CD14-positive monocyte (primary cell): ENCODE measurements around the gene SYP. TPM values are rescaled to one million over a fixed set of nuclear protein-coding genes. Genes with fewer than 3 reads are reported as not detected.

Experiments used
- DNase-seq, 3 donors: peaks; one replicate each; pipeline ENCODE4 v3.0.0-alpha.2; 2011 to 2022
- H2AFZ ChIP-seq: 2 replicates; pipeline ENCODE4 v1.6.0; 2012; ENCODE audit warnings: mild to moderate bottlenecking, low read depth, low read length, inconsistent platforms; ENCODE audit not compliant: insufficient read depth, poor library complexity, severe bottlenecking
- H3K27ac ChIP-seq, 2 donors: 1 replicate in 1 of 2; 2 replicates in 1 of 2; pipeline ENCODE4 v1.5.1; 2012 to 2013; ENCODE audit warnings: low read length in 2 of 2, control low read depth in 1 of 2, inconsistent platforms in 1 of 2, low read depth in 1 of 2, mild to moderate bottlenecking in 1 of 2
- H3K27me3 ChIP-seq, 2 donors: one replicate each; pipeline versions ENCODE4 v1.6.0 to v1.6.1; 2011 to 2013; ENCODE audit warnings: low read length in 2 of 2; ENCODE audit not compliant: control insufficient read depth in 2 of 2, insufficient read depth in 2 of 2
- H3K36me3 ChIP-seq, 2 donors: replicated peaks in 1 of 2; 1 replicate in 1 of 2; 2 replicates in 1 of 2; pipeline versions ENCODE4 v1.5.1 to v1.6.1; 2012 to 2013; ENCODE audit warnings: low read length in 2 of 2, control low read depth in 1 of 2, inconsistent platforms in 1 of 2, mild to moderate bottlenecking in 1 of 2; ENCODE audit not compliant: insufficient read depth in 2 of 2, control insufficient read depth in 1 of 2
- H3K4me1 ChIP-seq, 2 donors: 1 replicate in 1 of 2; 2 replicates in 1 of 2; pipeline versions ENCODE4 v1.5.1 to v1.6.1; 2012 to 2013; ENCODE audit warnings: low read length in 2 of 2, control low read depth in 1 of 2, inconsistent platforms in 1 of 2, mild to moderate bottlenecking in 1 of 2, moderate library complexity in 1 of 2; ENCODE audit not compliant: insufficient read depth in 2 of 2, control insufficient read depth in 1 of 2
- H3K4me2 ChIP-seq: replicated peaks from 2 replicates; pipeline ENCODE3; 2012; ENCODE audit warnings: low read length, moderate library complexity, mild to moderate bottlenecking; ENCODE audit not compliant: poor library complexity, severe bottlenecking; ENCODE audit errors: extremely low read depth
- H3K4me3 ChIP-seq, 3 experiments: fragments of 200-600 bp in 1 of 3; sonication (generic) in 1 of 3; replicated peaks in 1 of 3; 1 replicate in 2 of 3; 2 replicates in 1 of 3; pipeline ENCODE4 v1.5.1; 2011 to 2013; ENCODE audit warnings: low read length in 3 of 3, mild to moderate bottlenecking in 3 of 3, control low read depth in 2 of 3, low read depth in 2 of 3, inconsistent platforms in 1 of 3, moderate library complexity in 1 of 3
- H3K79me2 ChIP-seq: 2 replicates; pipeline ENCODE4 v1.6.0; 2012; ENCODE audit warnings: mild to moderate bottlenecking, control low read depth, inconsistent platforms, low read length, moderate library complexity; ENCODE audit not compliant: insufficient read depth
- H3K9ac ChIP-seq: 2 replicates; pipeline ENCODE4 v1.6.0; 2017; ENCODE audit warnings: low read length, mild to moderate bottlenecking; ENCODE audit not compliant: insufficient read depth, poor library complexity, severe bottlenecking
- H3K9me3 ChIP-seq, 2 donors: replicated peaks in 1 of 2; 1 replicate in 1 of 2; 2 replicates in 1 of 2; pipeline versions ENCODE4 v1.5.1 to v1.6.1; 2012 to 2013; ENCODE audit warnings: low read length in 2 of 2, control low read depth in 1 of 2; ENCODE audit not compliant: control insufficient read depth in 1 of 2, insufficient read depth in 1 of 2
- H4K20me1 ChIP-seq: 2 replicates; pipeline ENCODE4 v1.6.0; 2012; ENCODE audit warnings: mild to moderate bottlenecking, low read length, control low read depth, moderate library complexity; ENCODE audit not compliant: insufficient read depth
- H3K27ac Mint-ChIP-seq, 7 donors: one replicate each; pipeline ENCODE4 v1.8.0; 2020; ENCODE audit warnings: mild to moderate bottlenecking in 7 of 7, mixed read lengths in 7 of 7, moderate library complexity in 6 of 7, inconsistent platforms in 2 of 7
- H3K27me3 Mint-ChIP-seq, 3 donors: one replicate each; pipeline ENCODE4 v1.8.0; 2021 to 2022; ENCODE audit warnings: low read depth in 3 of 3, mild to moderate bottlenecking in 3 of 3, mixed read lengths in 3 of 3, moderate library complexity in 3 of 3, inconsistent platforms in 1 of 3
- H3K36me3 Mint-ChIP-seq, 2 donors: one replicate each; pipeline ENCODE4 v1.8.0; 2020; ENCODE audit warnings: mixed read lengths in 2 of 2, inconsistent platforms in 1 of 2, mild to moderate bottlenecking in 1 of 2
- H3K4me1 Mint-ChIP-seq: one replicate; pipeline ENCODE4 v1.8.0; 2020; ENCODE audit warnings: mild to moderate bottlenecking, mixed read lengths
- H3K4me3 Mint-ChIP-seq, 2 donors: one replicate each; pipeline ENCODE4 v1.8.0; 2020; ENCODE audit warnings: mild to moderate bottlenecking in 2 of 2, mixed read lengths in 2 of 2, moderate library complexity in 1 of 2
- H3K9me3 Mint-ChIP-seq, 7 donors: one replicate each; pipeline ENCODE4 v1.8.0; 2020 to 2022; ENCODE audit warnings: mixed read lengths in 7 of 7, mild to moderate bottlenecking in 6 of 7, moderate library complexity in 6 of 7, inconsistent platforms in 2 of 7
- WGBS: methylation state at CpG from one replicate; pipeline ENCODE4 v1.1.5; 2013; ENCODE audit warnings: missing lambda C conversion rate; ENCODE audit not compliant: insufficient coverage; 5-methylcytosine and 5-hydroxymethylcytosine counted together
- intact Hi-C, 2 donors: fragments of 100-400 bp; cut with micrococcal nuclease; formaldehyde crosslinking; loops; one replicate each; pipeline versions ENCODE4 v1.15.0 to v1.15.1; 2023
- polyA plus RNA-seq, 3 donors: library from polyadenylated mRNA; depleted of rRNA in 1 of 3; unstranded in 2 of 3; stranded (reverse) in 1 of 3; fragments of 300-500 nt in 2 of 3; fragments of >200 nt in 1 of 3; fragmentation: Illumina TruSeq in 2 of 3; gene quantifications; 1 replicate in 2 of 3; 2 replicates in 1 of 3; pipeline ENCODE4 v1.2.3, GENCODE V29; 2012 to 2021
- TF ChIP-seq, protein P1 (sequence below): fragments of 200-600 bp; IDR thresholded peaks from one replicate; pipeline ENCODE4 v1.8.0; 2022; ENCODE audit warnings: antibody characterized with exemption, mild to moderate bottlenecking

The SYP gene
- polyA plus RNA-seq, 3 donors = 0.27 to 0.69 (median 0.68) TPM

DNA sequence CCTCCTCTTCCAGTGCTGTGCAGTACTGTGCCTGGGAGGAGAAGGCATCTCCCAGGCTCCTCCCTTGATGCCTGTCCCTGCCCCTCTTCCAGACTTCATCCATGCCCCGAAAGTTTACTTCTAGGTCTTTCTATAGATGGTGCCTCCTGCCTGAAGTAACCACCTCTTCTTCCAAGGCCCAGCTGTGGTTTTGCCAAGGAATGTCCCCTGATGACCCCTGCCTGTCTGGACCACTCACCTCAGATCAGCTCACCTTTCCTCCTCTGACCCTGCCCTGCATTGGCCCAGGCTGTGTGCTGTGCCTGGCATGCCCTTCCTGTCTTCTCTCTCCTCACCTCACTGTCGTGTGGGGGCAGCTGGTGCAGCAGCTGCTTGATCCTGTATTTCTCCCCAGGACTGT lies 20.6 kb downstream of the SYP start:
- intact Hi-C loops = no loop called here

DNA sequence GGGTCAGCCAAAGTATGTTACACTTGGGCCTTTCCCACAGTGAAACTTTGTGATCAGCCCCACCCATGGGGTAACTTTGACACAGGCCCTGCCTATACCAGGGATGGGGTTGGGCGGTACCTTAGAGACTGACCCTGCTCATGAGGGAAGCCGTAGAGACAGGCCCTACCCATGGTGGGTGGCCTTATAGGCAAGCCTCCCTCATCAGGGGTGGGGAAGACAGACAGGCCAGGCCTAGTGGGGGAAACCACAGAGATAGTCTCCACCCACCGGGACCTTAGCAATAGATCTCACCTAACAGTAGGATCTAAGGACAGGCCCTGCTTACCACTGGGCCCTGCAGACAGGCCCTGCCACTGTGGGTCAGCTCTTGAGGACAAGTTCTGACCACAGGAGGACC lies 21.5 kb downstream of the SYP start:
- H3K27me3 ChIP-seq = no peaks in the 10 kb centered on the region
- no peak overlapping the region for H3K27ac ChIP-seq
- peaks cover 0 to 14% (median 2%) of the 10 kb centered on the region in 7 donors for H3K9me3 Mint-ChIP-seq
- peaks cover 47 to 71% of the 10 kb centered on the region in 2 donors for H3K36me3 ChIP-seq
- no peaks in the 10 kb centered on the region for H3K9me3 ChIP-seq
- H3K4me3 ChIP-seq = no peak overlapping the region
- H3K27ac Mint-ChIP-seq = peak overlapping the region in 1 of 7 donors; percentile 38
- no peak overlapping the region for H3K9ac ChIP-seq
- H3K4me1 ChIP-seq = peaks cover 33 to 45% of the 10 kb centered on the region in 2 donors
- intact Hi-C loops = no loop called here
- no peak overlapping the region for H3K4me2 ChIP-seq
- H2AFZ ChIP-seq = no peak overlapping the region
- peaks cover 24% of the 10 kb centered on the region for H3K79me2 ChIP-seq
- H3K36me3 Mint-ChIP-seq = peaks cover 50 to 68% of the 10 kb centered on the region in 2 donors
- no peak for DNase-seq
- 80% methylated on average over 1 of the region's 3 CpGs for WGBS
- H4K20me1 ChIP-seq = peaks cover 1% of the 10 kb centered on the region
- H3K4me3 Mint-ChIP-seq = no peak overlapping the region
- TF ChIP-seq, protein P1, sequence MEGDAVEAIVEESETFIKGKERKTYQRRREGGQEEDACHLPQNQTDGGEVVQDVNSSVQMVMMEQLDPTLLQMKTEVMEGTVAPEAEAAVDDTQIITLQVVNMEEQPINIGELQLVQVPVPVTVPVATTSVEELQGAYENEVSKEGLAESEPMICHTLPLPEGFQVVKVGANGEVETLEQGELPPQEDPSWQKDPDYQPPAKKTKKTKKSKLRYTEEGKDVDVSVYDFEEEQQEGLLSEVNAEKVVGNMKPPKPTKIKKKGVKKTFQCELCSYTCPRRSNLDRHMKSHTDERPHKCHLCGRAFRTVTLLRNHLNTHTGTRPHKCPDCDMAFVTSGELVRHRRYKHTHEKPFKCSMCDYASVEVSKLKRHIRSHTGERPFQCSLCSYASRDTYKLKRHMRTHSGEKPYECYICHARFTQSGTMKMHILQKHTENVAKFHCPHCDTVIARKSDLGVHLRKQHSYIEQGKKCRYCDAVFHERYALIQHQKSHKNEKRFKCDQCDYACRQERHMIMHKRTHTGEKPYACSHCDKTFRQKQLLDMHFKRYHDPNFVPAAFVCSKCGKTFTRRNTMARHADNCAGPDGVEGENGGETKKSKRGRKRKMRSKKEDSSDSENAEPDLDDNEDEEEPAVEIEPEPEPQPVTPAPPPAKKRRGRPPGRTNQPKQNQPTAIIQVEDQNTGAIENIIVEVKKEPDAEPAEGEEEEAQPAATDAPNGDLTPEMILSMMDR = no peak
- H3K4me1 Mint-ChIP-seq = peaks cover 35% of the 10 kb centered on the region
- peaks cover 0 to 5% (median 0%) of the 10 kb centered on the region in 3 donors for H3K27me3 Mint-ChIP-seq

More for the DNA sequence above, 20.6 kb downstream of the SYP start:
- peaks cover 50 to 63% of the 10 kb centered on the region in 2 donors for H3K36me3 Mint-ChIP-seq
- Histone ChIP-seq H3K79me2 (peaks cover 16% of the 10 kb centered on the region), H3K27ac (no peak overlapping the region), H3K36me3 (peaks cover 40 to 68% of the 10 kb centered on the region in 2 donors), H4K20me1 (peaks cover 8% of the 10 kb centered on the region), H3K4me2 (no peak overlapping the region), H3K9me3 (no peaks in the 10 kb centered on the region), H3K4me3 (no peak overlapping the region), H2AFZ (no peak overlapping the region), H3K4me1 (peaks cover 28 to 44% of the 10 kb centered on the region in 2 donors), H3K27me3 (no peaks in the 10 kb centered on the region), H3K9ac (no peak overlapping the region)
- peaks cover 33% of the 10 kb centered on the region for H3K4me1 Mint-ChIP-seq
- no peak overlapping the region for H3K4me3 Mint-ChIP-seq
- DNase-seq = no peak
- no CpG with 5 or more reads among the region's 2 CpGs for WGBS
- peaks cover 0 to 15% (median 7%) of the 10 kb centered on the region in 7 donors for H3K9me3 Mint-ChIP-seq
- H3K27me3 Mint-ChIP-seq = peaks cover 0 to 5% (median 0%) of the 10 kb centered on the region in 3 donors
- peak overlapping the region in 1 of 7 donors; percentile 72 for H3K27ac Mint-ChIP-seq
- TF ChIP-seq, protein P1 = no peak
